GM18526 (cell line): Measurements from ENCODE around the gene MYRIP.

Experiments
- POLR2A ChIP-seq: IDR thresholded peaks from 3 replicates; pipeline ENCODE4 v1.6.1; 2011; ENCODE audit not compliant: insufficient read length; ENCODE audit errors: extremely low read depth

Gene MYRIP

GRCh38 chr3:39809181-39809994 is at the start of gene MYRIP:
TSS of gene MYRIP (plus strand) at chr3:39809609. CDS start at chr3:39900817, 91,208 bp downstream.
- peak; percentile 16 for TF ChIP-seq POLR2A

- no peak for TF ChIP-seq POLR2A
Observed at GRCh38 chr3:39760325-39760724, 49.1 kb upstream of the MYRIP start.

- no peak for TF ChIP-seq POLR2A
Observed at GRCh38 chr3:39762537-39763070, 46.8 kb upstream of the MYRIP start.

GRCh38 chr3:39763390-39763789 is 46.0 kb upstream of the MYRIP start:
- no peak for TF ChIP-seq POLR2A

- TF ChIP-seq POLR2A: no peak
Observed at GRCh38 chr3:39765575-39765974, 43.8 kb upstream of the MYRIP start.

GRCh38 chr3:39766433-39766832 is 43.0 kb upstream of the MYRIP start:
- no peak for TF ChIP-seq POLR2A

GRCh38 chr3:39779511-39780230 is 29.7 kb upstream of the MYRIP start:
- TF ChIP-seq POLR2A: no peak

- TF ChIP-seq POLR2A: no peak
Observed at GRCh38 chr3:39780352-39780751, 29.1 kb upstream of the MYRIP start.

GRCh38 chr3:39781025-39781424 is 28.4 kb upstream of the MYRIP start:
- no peak for TF ChIP-seq POLR2A

- TF ChIP-seq POLR2A: no peak
Observed at GRCh38 chr3:39781632-39782031, 27.8 kb upstream of the MYRIP start.

- TF ChIP-seq POLR2A: no peak
Observed at GRCh38 chr3:39783680-39784079, 25.7 kb upstream of the MYRIP start.

GRCh38 chr3:39784922-39785321 is 24.5 kb upstream of the MYRIP start:
- no peak for TF ChIP-seq POLR2A

- TF ChIP-seq POLR2A: no peak
Observed at GRCh38 chr3:39788128-39788883, 21.1 kb upstream of the MYRIP start.

GRCh38 chr3:39791603-39792002 is 17.8 kb upstream of the MYRIP start:
- TF ChIP-seq POLR2A: no peak

GRCh38 chr3:39794880-39795279 is 14.5 kb upstream of the MYRIP start:
- TF ChIP-seq POLR2A: no peak
